IMR-90 (cell line): ENCODE data around the gene DNAH3. TPM values are rescaled to one million over a fixed set of nuclear protein-coding genes. Genes with fewer than 3 reads are reported as not detected.

Experiments used
- ATAC-seq: fragments of 200-7000 bp; cut with Tn5 transposase; 2 replicates; pipeline ENCODE4 v1.9.1; 2020; ENCODE audit warnings: low read depth, mild to moderate bottlenecking, moderate library complexity
- BruUV-seq: library from RNA; stranded (reverse); fragments of 400-500 nt; replicated peaks from 2 replicates; lab custom pipeline; 2021; lab: Mats Ljungman, UMichigan
- CTCF ChIA-PET: fragments of 300-600 bp; formaldehyde crosslinking; extraction: SDS; loops from one replicate; lab custom pipeline; 2021; ENCODE audit warnings: antibody characterized with exemption; lab: Yijun Ruan, JAX
- POLR2A ChIA-PET: fragments of 300-600 bp; sonication (Branson Sonifier 250); formaldehyde crosslinking; loops from one replicate; lab custom pipeline; 2022; ENCODE audit warnings: antibody characterized with exemption; ENCODE audit not compliant: unreplicated experiment; lab: Charles Lee
- DNase-seq: peaks from one replicate; pipeline ENCODE4 v3.0.0; 2013
- H2AFZ ChIP-seq: replicated peaks from 2 replicates; pipeline ENCODE3; 2013; ENCODE audit warnings: low read length, mild to moderate bottlenecking; ENCODE audit not compliant: poor library complexity
- H2AK5ac ChIP-seq: 2 replicates; pipeline ENCODE4 v1.6.1; 2013; ENCODE audit warnings: low read depth, low read length, inconsistent platforms
- H2AK9ac ChIP-seq: replicated peaks from 2 replicates; pipeline ENCODE3; 2013; ENCODE audit warnings: mild to moderate bottlenecking, low read depth, low read length, moderate library complexity; ENCODE audit not compliant: poor library complexity
- H2BK120ac ChIP-seq: 2 replicates; pipeline ENCODE4 v1.6.1; 2013; ENCODE audit warnings: low read depth, low read length, inconsistent platforms
- H2BK15ac ChIP-seq: 3 replicates; pipeline ENCODE4 v1.6.1; 2013; ENCODE audit warnings: low read depth, low read length, inconsistent platforms
- H2BK20ac ChIP-seq: 2 replicates; pipeline ENCODE4 v1.6.1; 2013; ENCODE audit warnings: low read depth, mild to moderate bottlenecking, inconsistent platforms, low read length, moderate library complexity
- H2BK5ac ChIP-seq: 2 replicates; pipeline ENCODE4 v1.6.1; 2013; ENCODE audit warnings: mild to moderate bottlenecking, low read depth, low read length, inconsistent platforms; ENCODE audit not compliant: poor library complexity, severe bottlenecking
- H3K14ac ChIP-seq: replicated peaks from 2 replicates; pipeline ENCODE4 v1.6.1; 2013; ENCODE audit warnings: low read depth, low read length, inconsistent platforms
- H3K18ac ChIP-seq: 2 replicates; pipeline ENCODE4 v1.6.1; 2013; ENCODE audit warnings: low read depth, low read length, control low read depth
- H3K23ac ChIP-seq: 2 replicates; pipeline ENCODE4 v1.6.1; 2013; ENCODE audit warnings: low read depth, low read length, inconsistent platforms
- H3K27ac ChIP-seq: 2 replicates; pipeline ENCODE4 v1.5.1; 2013; ENCODE audit warnings: mild to moderate bottlenecking, control low read depth, low read length; ENCODE audit not compliant: insufficient read depth
- H3K27me3 ChIP-seq: 2 replicates; pipeline ENCODE4 v1.6.1; 2013; ENCODE audit warnings: low read length; ENCODE audit not compliant: control insufficient read depth, insufficient read depth
- H3K36me3 ChIP-seq: 2 replicates; pipeline ENCODE4 v1.6.1; 2013; ENCODE audit warnings: low read length, mixed read lengths; ENCODE audit not compliant: control insufficient read depth, insufficient read depth
- H3K4ac ChIP-seq: 2 replicates; pipeline ENCODE4 v1.6.1; 2013; ENCODE audit warnings: low read depth, low read length, inconsistent platforms
- H3K4me1 ChIP-seq: 2 replicates; pipeline ENCODE4 v1.6.1; 2013; ENCODE audit warnings: low read length, mixed read lengths; ENCODE audit not compliant: control insufficient read depth, insufficient read depth
- H3K4me2 ChIP-seq: 2 replicates; pipeline ENCODE4 v1.6.1; 2013; ENCODE audit warnings: low read depth, mild to moderate bottlenecking, control low read depth, low read length, moderate library complexity
- H3K4me3 ChIP-seq: 2 replicates; pipeline ENCODE4 v1.5.1; 2013; ENCODE audit warnings: low read depth, mild to moderate bottlenecking, control low read depth, low read length, moderate library complexity; ENCODE audit not compliant: insufficient read depth
- H3K56ac ChIP-seq: 2 replicates; pipeline ENCODE4 v1.6.1; 2013; ENCODE audit warnings: low read length, inconsistent platforms; ENCODE audit not compliant: insufficient read depth; ENCODE audit errors: extremely low read depth
- H3K79me1 ChIP-seq, 2 experiments: 2 replicates each; pipeline ENCODE4 v1.6.1; 2013; ENCODE audit warnings: low read length in 2 of 2, inconsistent platforms in 1 of 2, low read depth in 1 of 2
- H3K9ac ChIP-seq: 2 replicates; pipeline ENCODE4 v1.6.1; 2013; ENCODE audit warnings: low read depth, low read length, control low read depth
- H3K9me1 ChIP-seq: 2 replicates; pipeline ENCODE4 v1.6.1; 2013; ENCODE audit warnings: low read length, inconsistent platforms; ENCODE audit not compliant: insufficient read depth
- H3K9me3 ChIP-seq: 2 replicates; pipeline ENCODE4 v1.6.1; 2013; ENCODE audit warnings: low read length; ENCODE audit not compliant: control insufficient read depth, insufficient read depth
- H4K20me1 ChIP-seq: 2 replicates; pipeline ENCODE4 v1.6.1; 2013; ENCODE audit warnings: low read length, inconsistent platforms; ENCODE audit not compliant: insufficient read depth
- H4K5ac ChIP-seq: 2 replicates; pipeline ENCODE4 v1.6.1; 2013; ENCODE audit warnings: mild to moderate bottlenecking, low read depth, low read length, control low read depth
- H4K8ac ChIP-seq, 2 experiments: 2 replicates each; pipeline ENCODE4 v1.6.1; 2013; ENCODE audit warnings: low read depth in 2 of 2, low read length in 2 of 2, control low read depth in 1 of 2, inconsistent platforms in 1 of 2
- H4K91ac ChIP-seq: 2 replicates; pipeline ENCODE4 v1.6.1; 2013; ENCODE audit warnings: low read depth, low read length, inconsistent platforms; ENCODE audit not compliant: insufficient read depth
- BHLHE40 ChIP-seq: fragments of 150-350 bp; IDR thresholded peaks from 2 replicates; pipeline ENCODE4 v1.6.1; 2016; ENCODE audit warnings: mild to moderate bottlenecking, low read depth, low read length
- CHD1 ChIP-seq: IDR thresholded peaks from 2 replicates; pipeline ENCODE4 v1.6.1; 2012; ENCODE audit warnings: low read depth, low read length, improper control_type of control experiment
- ELK1 ChIP-seq: fragments of 150-350 bp; IDR thresholded peaks from 2 replicates; pipeline ENCODE4 v1.6.1; 2016; ENCODE audit warnings: low read depth, mild to moderate bottlenecking, low read length, moderate library complexity, borderline replicate concordance
- FOS ChIP-seq: fragments of 150-350 bp; IDR thresholded peaks from 2 replicates; pipeline ENCODE4 v1.6.1; 2016; ENCODE audit warnings: low read depth, low read length
- MAFK ChIP-seq: IDR thresholded peaks from 2 replicates; pipeline ENCODE4 v1.6.1; 2012; ENCODE audit warnings: low read depth, low read length, improper control_type of control experiment
- MAZ ChIP-seq: IDR thresholded peaks from 2 replicates; pipeline ENCODE4 v1.6.1; 2012; ENCODE audit warnings: low read depth, mild to moderate bottlenecking, low read length, improper control_type of control experiment, moderate library complexity, borderline replicate concordance
- MXI1 ChIP-seq: IDR thresholded peaks from 2 replicates; pipeline ENCODE4 v1.6.1; 2012; ENCODE audit warnings: low read depth, mild to moderate bottlenecking, low read length, moderate library complexity, borderline replicate concordance
- RAD21 ChIP-seq: IDR thresholded peaks from 2 replicates; pipeline ENCODE4 v1.6.1; 2012; ENCODE audit warnings: low read length, improper control_type of control experiment
- RCOR1 ChIP-seq: IDR thresholded peaks from 2 replicates; pipeline ENCODE4 v1.6.1; 2012; ENCODE audit warnings: mild to moderate bottlenecking, low read length, improper control_type of control experiment; ENCODE audit not compliant: insufficient replicate concordance
- RFX5 ChIP-seq: IDR thresholded peaks from 2 replicates; pipeline ENCODE4 v1.8.0; 2012; ENCODE audit warnings: low read depth, mild to moderate bottlenecking, low read length, moderate library complexity
- SMC3 ChIP-seq: fragments of 150-350 bp; IDR thresholded peaks from 2 replicates; pipeline ENCODE4 v1.6.1; 2016; ENCODE audit warnings: low read depth, mild to moderate bottlenecking, antibody characterized with exemption, low read length, moderate library complexity
- WGBS, 2 experiments: methylation state at CpG; one replicate each; pipeline versions ENCODE4 v1.1.5 to v1.1.7; 2013; ENCODE audit warnings: missing lambda C conversion rate in 2 of 2; ENCODE audit not compliant: insufficient read length in 1 of 2; ENCODE audit errors: extremely low coverage in 2 of 2; 5-methylcytosine and 5-hydroxymethylcytosine counted together
- dilution Hi-C: fragments of 300-500 bp; cut with HindIII; formaldehyde crosslinking; loops from one replicate; pipeline ENCODE4 v1.14.3; 2018; ENCODE audit warnings: low sequenced_read_pairs; ENCODE audit not compliant: unreplicated experiment
- in situ Hi-C: fragments of 300-500 bp; cut with MboI; formaldehyde crosslinking; loops from 3 replicates; pipeline ENCODE4 v1.14.3; 2019; ENCODE audit warnings: low sequenced_read_pairs, inconsistent platforms, mixed read lengths
- intact Hi-C: fragments of 100-400 bp; cut with micrococcal nuclease; formaldehyde crosslinking; loops from 2 replicates; pipeline ENCODE4 v1.10.0; 2022
- polyA plus RNA-seq, 3 experiments: library from polyadenylated mRNA; depleted of rRNA; stranded (reverse); fragments of >200 nt; gene quantifications; 2 replicates each; pipeline ENCODE4 v1.2.3, GENCODE V29; 2012; ENCODE audit warnings: low replicate concordance in 1 of 3
- total RNA-seq: library from RNA; depleted of rRNA; stranded (reverse); fragments of >200 nt; gene quantifications from 2 replicates; pipeline ENCODE4 v1.2.3, GENCODE V29; 2012
- TF ChIP-seq, protein P1 (sequence below): fragments of 150-350 bp; IDR thresholded peaks from 2 replicates; pipeline ENCODE4 v1.6.1; 2017; ENCODE audit warnings: mild to moderate bottlenecking, antibody characterized with exemption, low read length, low read depth
- TF ChIP-seq, protein P2 (sequence below): conservative IDR thresholded peaks from 2 replicates; pipeline ENCODE4 v1.5.1; 2012; ENCODE audit warnings: mild to moderate bottlenecking, low read depth, low read length, improper control_type of control experiment

Gene DNAH3
- total and polyA plus RNA-seq, 2 of the 4 experiments (the other 2 are of a cell fraction), result not detected

DNA sequence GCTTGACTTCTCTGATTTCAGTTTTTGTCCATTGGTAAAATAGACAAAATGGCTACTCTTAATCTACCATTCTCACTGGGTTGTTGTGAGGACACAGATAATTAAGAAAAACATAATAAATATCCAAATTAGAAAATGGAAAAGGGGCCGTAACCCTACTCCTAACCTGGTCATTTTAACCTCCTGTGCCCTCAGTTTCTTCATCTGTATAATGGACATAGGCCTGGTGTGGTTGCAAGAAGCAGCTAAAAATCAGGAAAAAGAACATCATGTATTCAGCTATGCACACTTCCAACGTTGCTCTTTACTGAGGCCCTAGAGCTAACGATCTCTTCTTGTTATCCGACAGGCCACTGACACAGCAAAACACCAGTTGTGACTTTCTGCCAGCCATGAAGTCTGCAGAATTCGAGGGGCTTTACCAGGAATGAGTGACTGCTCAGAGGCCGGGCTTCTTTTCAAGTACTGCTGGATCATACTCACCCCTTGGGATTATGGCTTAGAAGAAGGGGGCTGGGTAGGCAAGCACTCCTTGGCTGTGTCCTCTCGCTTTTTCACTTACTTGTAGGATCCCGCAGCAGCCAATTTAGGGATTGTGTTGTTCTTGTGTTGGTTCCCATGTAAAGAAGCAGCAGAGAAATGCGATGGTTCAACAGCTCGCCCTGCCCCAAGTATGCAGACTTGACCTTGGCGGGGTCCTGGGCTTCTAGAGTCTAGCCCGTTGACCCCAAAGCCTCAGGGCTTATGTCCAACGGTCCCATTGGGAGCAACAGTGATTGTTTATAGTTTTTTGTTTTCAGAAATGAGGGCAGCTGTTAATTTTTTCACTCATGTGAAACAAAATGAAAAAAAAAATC, 28.7 kb upstream of the DNAH3 start:
- ChIA-PET POLR2A (interaction anchor here (0.6 kb wide), 1 partner anchor 79 kb away, joined by 3 read pairs; no protein-coding TSS in a partner anchor), CTCF (interaction anchor here (0.7 kb wide), 1 partner anchor 9 kb away, joined by 3 read pairs; no protein-coding TSS in a partner anchor)
- Histone ChIP-seq H4K20me1 (no peaks in the 10 kb centered on the region), H2AK5ac (no peak overlapping the region), H4K8ac (no peak overlapping the region), H3K27me3 (no peaks in the 10 kb centered on the region), H3K56ac (no peak overlapping the region), H2BK120ac (no peak overlapping the region), H3K27ac (no peak overlapping the region), H3K18ac (no peak overlapping the region), H2AFZ (no peak overlapping the region), H3K9ac (no peak overlapping the region), H2BK20ac (no peak overlapping the region), H3K9me1 (no peaks in the 10 kb centered on the region), H2AK9ac (no peak overlapping the region), H2BK5ac (no peak overlapping the region), H3K4me1 (no peaks in the 10 kb centered on the region), H3K9me3 (no peaks in the 10 kb centered on the region; the same call in 1 of the 2 replicates), H3K4me2 (no peak overlapping the region), H2BK15ac (no peak overlapping the region), H4K5ac (no peak overlapping the region), H3K14ac (no peak overlapping the region), H3K4me3 (no peak overlapping the region), H3K23ac (no peak overlapping the region), H4K91ac (no peak overlapping the region), H3K36me3 (peaks cover 38% of the 10 kb centered on the region), H3K79me1 (no peaks in the 10 kb centered on the region), H3K4ac (no peak overlapping the region)
- ATAC-seq (no peak), DNase-seq (no peak)
- dilution Hi-C loops, result no loop called here
- BruUV-seq, result TSS peak; percentile 93
- 97% methylated on average over 4 of the region's 13 CpGs; no CpG with 5 or more reads in 1 of the 2 experiments for WGBS, 2 experiments
- intact Hi-C loops, result no loop called here
- in situ Hi-C loops, result no loop called here
- TF ChIP-seq SMC3 (no peak), RCOR1 (no peak), MAFK (no peak), CHD1 (no peak), BHLHE40 (no peak), FOS (no peak), MAZ (no peak), MXI1 (no peak), RAD21 (no peak), RFX5 (no peak), ELK1 (no peak)
- TF ChIP-seq, protein P1, sequence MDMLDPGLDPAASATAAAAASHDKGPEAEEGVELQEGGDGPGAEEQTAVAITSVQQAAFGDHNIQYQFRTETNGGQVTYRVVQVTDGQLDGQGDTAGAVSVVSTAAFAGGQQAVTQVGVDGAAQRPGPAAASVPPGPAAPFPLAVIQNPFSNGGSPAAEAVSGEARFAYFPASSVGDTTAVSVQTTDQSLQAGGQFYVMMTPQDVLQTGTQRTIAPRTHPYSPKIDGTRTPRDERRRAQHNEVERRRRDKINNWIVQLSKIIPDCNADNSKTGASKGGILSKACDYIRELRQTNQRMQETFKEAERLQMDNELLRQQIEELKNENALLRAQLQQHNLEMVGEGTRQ, result no peak
- TF ChIP-seq, protein P2, sequence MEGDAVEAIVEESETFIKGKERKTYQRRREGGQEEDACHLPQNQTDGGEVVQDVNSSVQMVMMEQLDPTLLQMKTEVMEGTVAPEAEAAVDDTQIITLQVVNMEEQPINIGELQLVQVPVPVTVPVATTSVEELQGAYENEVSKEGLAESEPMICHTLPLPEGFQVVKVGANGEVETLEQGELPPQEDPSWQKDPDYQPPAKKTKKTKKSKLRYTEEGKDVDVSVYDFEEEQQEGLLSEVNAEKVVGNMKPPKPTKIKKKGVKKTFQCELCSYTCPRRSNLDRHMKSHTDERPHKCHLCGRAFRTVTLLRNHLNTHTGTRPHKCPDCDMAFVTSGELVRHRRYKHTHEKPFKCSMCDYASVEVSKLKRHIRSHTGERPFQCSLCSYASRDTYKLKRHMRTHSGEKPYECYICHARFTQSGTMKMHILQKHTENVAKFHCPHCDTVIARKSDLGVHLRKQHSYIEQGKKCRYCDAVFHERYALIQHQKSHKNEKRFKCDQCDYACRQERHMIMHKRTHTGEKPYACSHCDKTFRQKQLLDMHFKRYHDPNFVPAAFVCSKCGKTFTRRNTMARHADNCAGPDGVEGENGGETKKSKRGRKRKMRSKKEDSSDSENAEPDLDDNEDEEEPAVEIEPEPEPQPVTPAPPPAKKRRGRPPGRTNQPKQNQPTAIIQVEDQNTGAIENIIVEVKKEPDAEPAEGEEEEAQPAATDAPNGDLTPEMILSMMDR, result no peak
